HG03378 (cell line): ENCODE data around the gene FAM120A.
A peak's percentile ranks its signal among the peaks of the same experiment; 100 is the strongest.
"Not testable (repeated sequence)": the region's sequence is repeated elsewhere in the genome, so short reads cannot be mapped to it uniquely, and the experiment has no call there.

Source experiments
- ATAC-seq: cut with Tn5 transposase; IDR thresholded peaks from one replicate; pipeline ENCODE4 v1.9.1; 2021; ENCODE audit warnings: mild to moderate bottlenecking, moderate library complexity; ENCODE audit not compliant: unreplicated experiment

Gene FAM120A

GRCh38 chr9:93450945-93451815, at the start of gene FAM120A:
Gene FAM120A, plus strand, starts transcription at chr9:93451685. Its CDS starts 231 bp downstream, at chr9:93451916.
- ATAC-seq, result peak; percentile 30

GRCh38 chr9:93406371-93406770, 45.1 kb upstream of the FAM120A start:
- ATAC-seq, result no peak

GRCh38 chr9:93413530-93413929, 38.0 kb upstream of the FAM120A start:
- no peak for ATAC-seq

- ATAC-seq, result no peak
Measured at GRCh38 chr9:93415176-93415690, 36.3 kb upstream of the FAM120A start.

- ATAC-seq, result no peak
Measured at GRCh38 chr9:93416530-93417235, 34.8 kb upstream of the FAM120A start.

GRCh38 chr9:93417538-93417937, 33.9 kb upstream of the FAM120A start:
- no peak for ATAC-seq

- ATAC-seq, result no peak
Measured at GRCh38 chr9:93419023-93419422, 32.5 kb upstream of the FAM120A start.

- ATAC-seq, result no peak
Measured at GRCh38 chr9:93422977-93423616, 28.4 kb upstream of the FAM120A start.

GRCh38 chr9:93427655-93428379, 23.7 kb upstream of the FAM120A start:
- no peak for ATAC-seq

GRCh38 chr9:93431539-93432105, 19.9 kb upstream of the FAM120A start:
- ATAC-seq, result no peak

- no peak for ATAC-seq
Measured at GRCh38 chr9:93432964-93433363, 18.5 kb upstream of the FAM120A start.

GRCh38 chr9:93434056-93434455, 17.4 kb upstream of the FAM120A start:
- no peak for ATAC-seq

GRCh38 chr9:93435386-93435785, 16.1 kb upstream of the FAM120A start:
- ATAC-seq, result no peak

GRCh38 chr9:93436218-93436617, 15.3 kb upstream of the FAM120A start:
- ATAC-seq, result no peak

- ATAC-seq, result no peak
Measured at GRCh38 chr9:93436655-93437407, 14.7 kb upstream of the FAM120A start.

GRCh38 chr9:93437996-93438395, 13.5 kb upstream of the FAM120A start:
- ATAC-seq, result no peak

GRCh38 chr9:93439301-93439700, 12.2 kb upstream of the FAM120A start:
- ATAC-seq, result not testable (repeated sequence)

- no peak for ATAC-seq
Measured at GRCh38 chr9:93440896-93441580, 10.4 kb upstream of the FAM120A start.

- no peak for ATAC-seq
Measured at GRCh38 chr9:93446073-93446472, 5.4 kb upstream of the FAM120A start.
